ENCODE results near the gene SART1. TPM values are rescaled to one million over a fixed set of nuclear protein-coding genes. Genes with fewer than 3 reads are reported as not detected.
"Not testable (repeated sequence)": the region's sequence is repeated elsewhere in the genome, so short reads cannot be mapped to it uniquely, and the experiment has no call there.

The SART1 gene
- total RNA-seq, 1 donor from 2014 or later, result 52.8 TPM

DNA sequence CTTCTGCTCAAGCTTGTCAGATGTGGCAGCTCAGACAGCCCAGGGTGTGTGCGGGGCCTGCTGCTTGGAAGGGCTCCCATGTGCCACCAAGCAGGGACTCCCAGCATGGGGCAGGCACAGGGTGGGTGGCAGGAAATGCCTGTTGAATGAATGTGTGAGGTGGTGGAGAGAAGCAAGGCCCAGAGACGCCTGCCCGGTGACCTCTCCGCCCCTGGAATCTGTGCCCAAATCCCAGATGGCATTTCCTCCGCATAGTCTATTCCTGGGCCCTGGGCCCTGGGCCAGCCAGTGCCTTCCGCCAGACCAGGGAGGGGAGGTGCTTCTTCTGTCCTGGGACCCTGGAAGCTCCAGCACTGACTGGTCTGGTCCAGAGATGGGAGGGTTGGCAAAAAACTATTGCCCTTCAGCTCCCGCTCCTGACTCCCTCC is 53.9 kb downstream of the SART1 start:
- peak; percentile 51 for DNase-seq (ENCODE audit: low read depth, low spot score)

DNA sequence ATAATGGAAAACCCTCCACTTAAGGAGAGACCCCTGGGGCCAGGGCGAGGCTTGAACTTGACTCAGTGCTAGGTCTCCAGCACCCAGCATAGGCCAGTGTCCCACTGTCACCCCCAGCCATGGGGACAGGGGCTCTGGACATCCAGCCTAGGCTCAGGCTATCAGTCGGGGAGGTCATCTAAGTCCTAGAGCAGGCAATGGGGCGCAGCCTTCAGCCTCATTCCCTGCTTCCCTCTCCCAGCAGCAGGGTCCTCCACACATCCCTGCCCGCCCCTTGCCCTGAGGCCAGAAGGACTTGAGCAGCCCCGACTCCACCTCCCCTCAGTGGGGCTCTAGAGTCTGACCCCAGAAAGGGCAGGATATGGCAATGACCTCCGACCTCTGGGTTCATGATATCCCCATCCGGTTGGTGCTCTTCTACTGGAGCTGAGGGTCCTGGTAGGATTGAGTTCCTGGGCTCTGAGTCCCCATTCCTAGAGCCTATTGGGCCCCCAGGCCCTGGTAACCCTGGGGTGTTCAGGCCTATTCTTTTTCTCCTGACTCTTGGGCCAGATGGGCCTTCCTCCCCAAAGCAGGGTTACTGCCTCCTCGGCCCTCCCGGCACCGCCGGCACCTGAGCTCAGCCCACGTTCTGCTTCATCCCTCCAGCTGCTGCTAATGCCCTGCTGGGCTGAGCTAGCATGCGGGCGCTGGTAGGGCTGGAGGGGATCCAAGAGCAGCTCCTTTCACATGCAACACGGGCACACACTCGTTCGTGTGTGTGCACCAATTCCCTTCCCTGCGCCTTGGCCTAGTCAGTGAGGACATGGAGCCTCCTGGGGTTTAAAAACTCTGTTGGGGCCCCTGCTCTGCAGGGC is 54.6 kb downstream of the SART1 start:
- DNase-seq (ENCODE audit: low read depth, low spot score), result no peak

DNA sequence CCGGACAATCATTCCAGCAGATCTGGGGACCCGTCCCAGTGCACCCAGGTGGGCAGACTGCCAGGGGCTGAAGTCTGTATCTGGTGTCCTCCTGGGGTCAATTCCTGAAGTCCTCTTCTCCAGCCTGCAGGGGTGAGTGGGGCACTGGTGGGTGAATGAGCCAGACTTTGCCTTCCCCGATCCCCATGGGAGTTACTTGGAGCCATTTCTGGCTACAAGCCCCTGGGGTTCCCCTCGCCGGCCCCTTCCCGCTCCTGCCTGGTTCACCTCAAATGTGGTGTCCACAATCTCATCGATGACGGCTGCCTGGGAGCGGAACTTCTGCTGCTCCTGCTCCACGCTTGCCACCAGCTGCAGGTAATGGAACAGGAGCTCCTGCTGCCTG is 55.3 kb downstream of the SART1 start:
- DNase-seq (ENCODE audit: low read depth, low spot score), result no peak

DNA sequence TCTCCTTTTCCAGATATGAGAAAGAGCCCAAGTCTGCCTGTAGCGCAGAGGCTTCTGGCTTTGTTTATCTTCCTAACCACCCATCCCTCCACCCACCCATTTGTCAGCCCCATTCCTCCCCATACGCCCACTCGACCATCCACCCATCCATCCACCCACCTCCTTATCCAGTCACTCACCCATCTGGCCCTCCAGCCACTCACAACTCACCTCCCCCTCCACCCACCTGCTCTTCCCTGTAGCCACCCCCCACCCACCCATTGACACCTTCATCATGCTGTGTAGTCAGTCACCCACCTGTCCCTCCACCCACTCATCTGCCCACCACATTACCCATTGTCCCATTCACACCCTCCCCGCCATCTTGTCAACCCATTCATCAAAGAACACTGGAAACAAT is 55.8 kb downstream of the SART1 start:
- DNase-seq (ENCODE audit: low read depth, low spot score), result no peak

DNA sequence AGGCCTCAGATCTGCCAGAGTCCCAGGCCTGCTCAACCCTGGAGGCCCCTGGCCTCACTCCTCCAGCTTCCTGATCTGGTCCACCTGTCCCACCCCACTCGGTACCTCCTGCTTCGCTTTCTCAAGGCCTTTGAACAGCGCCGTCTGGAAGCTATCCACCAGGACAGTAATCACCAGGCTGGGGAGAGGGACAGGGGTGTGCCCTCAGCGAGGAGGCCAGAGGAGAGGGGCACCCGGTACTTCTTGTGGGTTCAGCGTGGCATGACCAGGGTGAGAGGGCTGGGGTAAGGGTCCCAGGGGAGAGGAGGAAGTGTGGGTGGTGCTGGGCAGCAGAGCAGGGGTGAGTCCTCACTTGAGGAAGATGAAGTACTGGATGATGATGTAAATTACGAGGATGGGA is 58.7 kb downstream of the SART1 start:
- no peak for DNase-seq (ENCODE audit: low read depth, low spot score)

DNA sequence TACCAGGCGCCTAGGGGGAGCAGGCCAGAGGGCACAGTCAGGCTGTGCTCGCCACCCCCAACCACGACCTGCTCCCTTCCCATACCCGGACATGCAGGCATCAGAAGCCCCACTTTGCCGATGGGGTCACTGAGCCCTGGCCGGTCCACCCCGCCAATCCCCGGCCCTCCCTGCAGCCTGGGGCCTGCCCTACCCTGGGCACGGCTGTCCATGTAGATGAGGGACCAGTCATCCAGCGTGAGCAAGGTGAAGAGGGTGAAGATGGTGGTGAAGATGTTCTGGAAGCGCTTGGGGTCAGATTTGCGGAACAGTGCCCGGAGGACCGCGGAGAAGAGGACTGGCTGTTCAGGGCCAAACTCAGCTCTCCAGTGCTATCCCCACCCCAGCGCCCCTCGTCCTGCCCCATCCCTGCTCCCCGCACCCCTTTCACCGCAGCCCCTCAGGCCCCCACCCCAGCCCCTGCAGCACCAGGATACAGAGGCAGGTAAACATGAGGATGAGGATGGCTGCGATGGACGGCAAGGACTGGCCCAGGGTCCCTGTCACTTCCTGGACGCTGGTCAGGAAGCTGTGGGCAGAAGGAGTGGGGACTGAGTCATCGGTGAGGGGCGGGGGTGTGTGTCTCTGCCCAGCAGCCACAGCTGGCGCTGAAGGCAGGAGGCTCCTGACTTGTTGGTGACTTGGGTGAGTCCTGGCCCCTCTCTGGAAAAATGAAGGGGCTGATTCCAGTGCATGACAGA is 59.3 kb downstream of the SART1 start:
- peak; percentile 53 for DNase-seq (ENCODE audit: low read depth, low spot score)

DNA sequence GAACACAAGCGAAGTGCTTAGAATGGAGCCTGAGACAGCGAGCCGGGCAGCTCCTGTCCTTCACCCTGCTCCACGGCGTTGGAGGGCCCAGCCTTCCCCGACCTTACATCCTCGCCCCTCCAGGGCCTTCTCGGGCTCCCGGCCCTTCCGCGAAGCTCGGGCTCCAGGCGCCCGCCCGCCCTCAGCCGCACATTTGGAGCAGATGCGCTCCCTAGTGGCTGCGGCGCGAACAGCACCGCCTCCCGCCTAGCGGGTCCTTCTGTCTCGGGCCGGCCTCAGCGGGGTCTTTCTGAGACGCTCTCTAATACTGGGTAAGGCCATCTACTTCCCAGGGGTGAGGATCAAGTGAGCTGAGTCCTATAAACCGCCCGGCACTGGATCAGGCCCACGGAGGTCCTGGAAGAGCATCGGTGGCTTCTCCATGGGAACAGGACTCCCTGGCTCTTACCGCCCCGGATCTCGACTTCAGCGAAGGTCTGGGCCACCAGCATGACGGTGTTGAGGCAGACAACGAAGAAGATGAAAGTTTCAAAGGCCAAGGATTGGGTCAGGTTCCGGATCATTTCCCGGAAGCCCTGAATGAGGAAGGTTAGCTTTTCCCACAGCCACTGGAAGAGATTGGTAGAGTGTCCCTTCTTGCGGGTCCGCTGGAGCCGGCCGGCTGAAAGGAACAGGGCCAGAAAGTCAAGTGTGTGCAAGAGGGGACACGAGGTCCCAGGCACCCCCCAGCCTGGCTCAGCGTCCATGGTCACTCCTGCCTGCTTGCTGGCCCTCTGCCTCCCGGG is 61.1 kb downstream of the SART1 start:
- DNase-seq (ENCODE audit: low read depth, low spot score), result no peak

DNA sequence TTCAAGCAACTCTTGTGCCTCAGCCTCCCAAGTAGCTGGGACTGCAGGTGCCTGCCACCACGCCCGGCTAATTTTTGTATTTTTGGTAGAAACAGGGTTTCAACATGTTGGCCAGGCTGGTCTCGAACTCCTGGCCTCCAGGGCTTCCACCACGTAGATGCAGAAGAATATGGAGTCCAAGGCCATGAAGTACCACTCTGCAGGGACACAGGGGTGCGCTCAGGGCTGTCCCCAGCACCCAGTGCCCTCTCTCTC is 61.6 kb downstream of the SART1 start:
- DNase-seq (ENCODE audit: low read depth, low spot score), result not testable (repeated sequence)

DNA sequence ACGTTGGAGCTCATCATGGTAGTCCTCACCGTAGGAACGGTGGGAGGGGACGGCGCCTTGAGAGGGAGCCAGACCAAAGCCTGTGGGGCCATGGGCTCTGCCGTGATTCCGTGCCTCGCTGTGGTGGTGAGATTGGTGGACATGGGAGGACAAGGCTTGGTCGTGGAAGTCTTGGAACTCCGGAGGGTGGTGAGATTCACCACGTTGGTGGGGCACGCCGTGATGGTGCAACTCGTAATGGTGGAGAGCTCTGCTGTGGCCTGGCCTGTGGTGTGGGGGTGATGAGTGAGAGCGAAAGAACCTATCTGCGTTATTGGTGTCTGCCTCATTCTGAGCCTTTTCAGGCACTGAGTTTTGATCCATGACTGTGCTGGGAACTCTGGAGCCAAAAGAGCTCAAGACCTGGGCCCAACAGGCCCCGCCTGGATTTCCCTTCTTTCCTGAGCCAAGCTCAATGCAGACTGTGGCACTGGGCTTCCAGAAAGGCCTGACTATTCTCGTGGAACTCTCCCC is 64.5 kb downstream of the SART1 start, which contains the start of gene CATSPER1:
CATSPER1 (minus strand) TSS at position 463 of the 513 bp plus-strand sequence; CDS start at position 363, 100 bp downstream.
- DNase-seq (ENCODE audit: low read depth, low spot score), result no peak

Other genes with a start within 250 kb of the SART1 start
- 35.5 and 37.7 TPM in 2 replicates for gene KAT5, start 249.5 kb upstream of the SART1 start, total RNA-seq
- 38.1 and 46.3 TPM in 2 replicates for gene RNASEH2C, start 240.9 kb upstream of the SART1 start, total RNA-seq
- 7.6 and 8.6 TPM in 2 replicates for gene AP5B1, start 180.8 kb upstream of the SART1 start, total RNA-seq
- not detected in 2 replicates for gene OVOL1, start 174.7 kb upstream of the SART1 start, total RNA-seq
- gene SNX32, start 127.8 kb upstream of the SART1 start, total RNA-seq, result 0.14 and 0.79 TPM in 2 replicates
- 1,363 and 1,402 TPM in 2 replicates for gene CFL1, start 103.6 kb upstream of the SART1 start, total RNA-seq
- 50.7 and 52.8 TPM in 2 replicates for gene MUS81, start 101.3 kb upstream of the SART1 start, total RNA-seq
- gene EFEMP2, start 88.9 kb upstream of the SART1 start, total RNA-seq, result 23.9 and 32.8 TPM in 2 replicates
- gene CTSW, start 81.9 kb upstream of the SART1 start, total RNA-seq, result 0.07 TPM in 1 of 2 replicates, not detected in the other
- 152 and 229 TPM in 2 replicates for gene FIBP, start 73.3 kb upstream of the SART1 start, total RNA-seq
- gene CCDC85B, start 71.1 kb upstream of the SART1 start, total RNA-seq, result 105 and 129 TPM in 2 replicates
- 11.5 and 16.4 TPM in 2 replicates for gene FOSL1, start 61.3 kb upstream of the SART1 start, total RNA-seq
- gene C11orf68, start 42.7 kb upstream of the SART1 start, total RNA-seq, result 15.2 and 17.3 TPM in 2 replicates
- gene DRAP1, start 42.3 kb upstream of the SART1 start, total RNA-seq, result 150 and 187 TPM in 2 replicates
- not detected in 2 replicates for gene TSGA10IP, start 16.3 kb upstream of the SART1 start, total RNA-seq
- 34.0 and 47.6 TPM in 2 replicates for gene EIF1AD, start 40.4 kb downstream of the SART1 start, total RNA-seq
- 38.8 and 45.2 TPM in 2 replicates for gene BANF1, start 40.8 kb downstream of the SART1 start, total RNA-seq
- gene CST6, start 50.3 kb downstream of the SART1 start, total RNA-seq, result 0.26 and 0.49 TPM in 2 replicates
- gene CATSPER1, start 64.7 kb downstream of the SART1 start, total RNA-seq, result 0.11 and 0.20 TPM in 2 replicates
- gene GAL3ST3, start 87.4 kb downstream of the SART1 start, total RNA-seq, result 0.07 and 0.14 TPM in 2 replicates
- 107 and 129 TPM in 2 replicates for gene SF3B2, start 90.6 kb downstream of the SART1 start, total RNA-seq
- 17.5 and 21.9 TPM in 2 replicates for gene PACS1, start 108.5 kb downstream of the SART1 start, total RNA-seq

Measured in pulmonary artery endothelial cell (primary cell).